ENCODE results near the gene PPIL4. TPM values are rescaled to one million over a fixed set of nuclear protein-coding genes. Genes with fewer than 3 reads are reported as not detected.

Gene PPIL4
- total RNA-seq, 1 experiment from 2014 or later: 27.7 TPM

- TF ChIP-seq FOXJ3 (CRISPR knock-in tag; IDR thresholded peaks at IDR 0.05; ENCODE audit: borderline replicate concordance) (no peak), SMAD3 (CRISPR knock-in tag; IDR thresholded peaks at IDR 0.05; ENCODE audit: borderline replicate concordance) (0 out of 2 replicates have a peak, but pooled peaks have one; percentile 49), NR1H2 (CRISPR knock-in tag; IDR thresholded peaks at IDR 0.05) (no peak), FOXP1 (CRISPR knock-in tag; IDR thresholded peaks at IDR 0.05; ENCODE audit: borderline replicate concordance) (peak; percentile 75; the same call in 1 of the 2 replicates), STAT6 (CRISPR knock-in tag; conservative IDR thresholded peaks at IDR 0.05; ENCODE audit: low read depth) (no peak), MAX (CRISPR knock-in tag; IDR thresholded peaks at IDR 0.05) (peak; percentile 79), FOXP4 (CRISPR knock-in tag; IDR thresholded peaks at IDR 0.05) (peak; percentile 25; the same call in 1 of the 2 replicates), ATF3 (CRISPR knock-in tag; conservative IDR thresholded peaks at IDR 0.05) (no peak), PRDM15 (CRISPR knock-in tag; IDR thresholded peaks at IDR 0.05) (0 out of 2 replicates have a peak, but pooled peaks have one; percentile 17), ZNF532 (CRISPR knock-in tag; IDR thresholded peaks at IDR 0.05; ENCODE audit: borderline replicate concordance) (no peak), ZNF219 (CRISPR knock-in tag; IDR thresholded peaks at IDR 0.05; ENCODE audit: borderline replicate concordance) (no peak), ARID4B (CRISPR knock-in tag; IDR thresholded peaks at IDR 0.05; ENCODE audit: borderline replicate concordance) (peak; percentile 78), HMGXB4 (CRISPR knock-in tag; IDR thresholded peaks at IDR 0.05) (peak; percentile 88; the same call in 1 of the 2 replicates)
Observed at GRCh38 chr6:149566410-149567193, 20.8 kb upstream of the PPIL4 start (continued).

Measured in WTC11 (cell line).